Vagina (tissue), 2 donors: ENCODE measurements around the gene ARAP1.

ENCODE experiments used
- CTCF ChIP-seq, 3 experiments: fragments of 450-650 bp in 2 of 3; fragments of 200-600 bp in 1 of 3; sonication (generic) in 1 of 3; IDR thresholded peaks; one replicate each; pipeline ENCODE4 v1.5.1; 2017 to 2019; ENCODE audit warnings: antibody characterized with exemption in 3 of 3, mild to moderate bottlenecking in 2 of 3, moderate library complexity in 2 of 3
- POLR2AphosphoS5 ChIP-seq, 2 donors: sonication (generic); formaldehyde crosslinking; IDR thresholded peaks; one replicate each; pipeline ENCODE4 v1.9.0; 2017; ENCODE audit warnings: antibody characterized with exemption in 2 of 2, mild to moderate bottlenecking in 2 of 2, low read depth in 1 of 2; ENCODE audit not compliant: insufficient read depth in 1 of 2

- TF ChIP-seq POLR2AphosphoS5 (IDR thresholded peaks at IDR 0.05; ENCODE audit: insufficient read depth in 1 of 2, low read depth in 1 of 2) (no peak), CTCF (IDR thresholded peaks at IDR 0.05) (no peak)
Observed at GRCh38 chr11:72700146-72700545, 52.1 kb downstream of the ARAP1 start.
